Measurements from ENCODE around the gene DNAJC5. TPM values are rescaled to one million over a fixed set of nuclear protein-coding genes. Genes with fewer than 3 reads are reported as not detected.

The DNAJC5 gene
- total and polyA plus RNA-seq, 9 of the 15 experiments (the other 6 are each of a cell fraction or from before 2014, with no cell fraction given) = 0.95 to 42.8 (median 23.4) TPM

DNA sequence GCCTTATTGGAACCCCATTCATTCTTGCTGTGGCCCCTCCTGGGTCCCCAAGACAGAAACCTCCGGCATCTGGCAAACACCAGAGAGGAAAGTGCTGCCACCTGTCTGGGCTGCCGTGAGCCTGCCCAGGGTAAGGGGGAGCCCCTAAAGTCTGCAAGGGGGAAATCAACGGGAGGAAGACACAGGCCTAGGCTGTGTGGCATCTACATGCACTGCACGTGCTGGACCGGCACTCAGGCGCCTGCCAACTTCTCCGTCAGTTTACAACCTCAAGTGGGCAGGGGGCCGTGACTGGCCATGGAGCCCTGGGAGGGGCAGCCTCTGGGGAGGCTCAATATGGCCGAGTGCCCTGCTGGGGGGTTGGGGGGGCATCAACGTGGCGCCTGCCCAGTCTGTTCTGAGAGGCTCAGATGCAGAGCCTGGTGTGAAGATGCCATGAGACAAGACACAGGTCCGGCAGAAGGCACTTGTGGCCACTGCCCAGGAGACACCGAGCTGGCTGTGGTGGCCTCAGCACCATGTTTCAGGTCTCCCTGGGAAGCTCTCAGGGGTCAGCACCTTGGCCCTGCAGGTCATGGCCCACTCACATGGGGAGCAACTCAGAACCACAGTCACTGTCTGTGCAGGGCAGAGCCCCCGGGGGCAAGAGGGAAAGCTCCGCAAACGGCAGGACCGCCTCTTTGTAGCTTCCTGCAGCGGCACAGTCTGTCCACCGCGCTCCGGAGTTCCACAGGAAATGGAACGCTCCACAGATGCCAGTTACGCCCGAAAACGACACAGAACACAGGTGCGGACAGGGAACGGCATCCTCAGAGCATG lies 52.9 kb downstream of the DNAJC5 start:
- H3K36me3 ChIP-seq (ENCODE audit: control insufficient read depth, insufficient read depth, low read length) = peaks cover 65% of the 10 kb centered on the region; the same call in 2 of the 3 replicates
- intact Hi-C loops (cut with micrococcal nuclease) = no loop called here
- in situ Hi-C loops (cut with MboI) = no loop called here
- H3K4me3 ChIP-seq = no peak overlapping the region
- no peak overlapping the region for H2AFZ ChIP-seq (ENCODE audit: low read depth, low read length)
- no peak for ATAC-seq
- no peak overlapping the region for H3K4me2 ChIP-seq (ENCODE audit: insufficient read depth, low read length)
- no peak for FAIRE-seq
- peaks cover 67% of the 10 kb centered on the region for H4K20me1 ChIP-seq (replicated peaks; ENCODE audit: control insufficient read depth, insufficient read depth, low read length)
- H3K4me1 ChIP-seq (replicated peaks in 1 of 2; ENCODE audit: control insufficient read depth in 2 of 2, insufficient read depth in 2 of 2, low read length in 2 of 2) = peaks cover 19 to 92% of the 10 kb centered on the region in 2 experiments
- no TSS peak for BruUV-seq (replicated peaks)
- peak overlapping the region; percentile 75; the same call in 1 of the 3 replicates for H3K27ac ChIP-seq (ENCODE audit: extremely low read depth, low read depth, low read length)
- no peak for DNase-seq (ENCODE audit: extremely low read depth in 1 of 4, low spot score in 3 of 4)
- POLR2A ChIA-PET = interaction anchor here (0.6 kb wide), 1 partner anchor 1292 kb away, joined by 3 read pairs; no protein-coding TSS in a partner anchor
- peaks cover 23% of the 10 kb centered on the region for H3K9me1 ChIP-seq (ENCODE audit: control insufficient read depth, insufficient read depth, low read length)
- no peaks in the 10 kb centered on the region for H3K9me3 ChIP-seq (replicated peaks; ENCODE audit: control insufficient read depth, insufficient read depth, low read depth, low read length)
- H3K27me3 ChIP-seq (ENCODE audit: control insufficient read depth in 2 of 2, insufficient read depth in 2 of 2, low read length in 2 of 2) = no peaks in the 10 kb centered on the region
- peak overlapping the region in 1 of 2 experiments; percentile 77; a peak in 2 of 4 replicates for H3K9ac ChIP-seq (ENCODE audit: insufficient read depth in 1 of 2, low read depth in 2 of 2, low read length in 2 of 2)
- CTCF ChIA-PET (ENCODE audit: low intra/inter-chr PET ratio) = no interaction called here
- WGBS (ENCODE audit: insufficient coverage, low coverage, missing lambda C conversion rate) = 87% methylated on average over 24 of the region's 27 CpGs
- peaks cover 77% of the 10 kb centered on the region for H3K79me2 ChIP-seq (ENCODE audit: control insufficient read depth, insufficient read depth, low read length)
- TF ChIP-seq RBM22 (IDR thresholded peaks at IDR 0.05; ENCODE audit: low read depth, low read length, poor library complexity, severe bottlenecking) (peak; percentile 6), TEAD2 (tag; IDR thresholded peaks at IDR 0.05) (no peak), TEAD4 (IDR thresholded peaks at IDR 0.05; ENCODE audit: low read length) (no peak), TEAD4 (CRISPR knock-in tag; IDR thresholded peaks at IDR 0.05; ENCODE audit: borderline replicate concordance) (0 out of 2 replicates have a peak, but pooled peaks have one; percentile 47), POLR2G (IDR thresholded peaks at IDR 0.05; ENCODE audit: low read depth, low read length) (peak; percentile 26; the same call in 1 of the 2 replicates), IRF2 (CRISPR knock-in tag; IDR thresholded peaks at IDR 0.05) (no peak), SRSF1 (IDR thresholded peaks at IDR 0.05; ENCODE audit: low read depth, low read length) (no peak), ARID3B (CRISPR knock-in tag; IDR thresholded peaks at IDR 0.05; ENCODE audit: borderline replicate concordance) (no peak), SETDB1 (IDR thresholded peaks at IDR 0.05; ENCODE audit: low read length) (no peak), GTF2F1 (IDR thresholded peaks at IDR 0.05; ENCODE audit: low read depth, low read length) (no peak), ZNF23 (CRISPR knock-in tag; IDR thresholded peaks at IDR 0.05) (no peak), PHB2 (IDR thresholded peaks at IDR 0.05; ENCODE audit: low read depth) (no peak), RBM17 (IDR thresholded peaks at IDR 0.05; ENCODE audit: borderline replicate concordance, low read depth, low read length) (no peak), HSF4 (CRISPR knock-in tag; IDR thresholded peaks at IDR 0.05; ENCODE audit: borderline replicate concordance) (no peak), ZNF431 (CRISPR knock-in tag; IDR thresholded peaks at IDR 0.05) (no peak)
- TF ChIP-seq, protein P1, sequence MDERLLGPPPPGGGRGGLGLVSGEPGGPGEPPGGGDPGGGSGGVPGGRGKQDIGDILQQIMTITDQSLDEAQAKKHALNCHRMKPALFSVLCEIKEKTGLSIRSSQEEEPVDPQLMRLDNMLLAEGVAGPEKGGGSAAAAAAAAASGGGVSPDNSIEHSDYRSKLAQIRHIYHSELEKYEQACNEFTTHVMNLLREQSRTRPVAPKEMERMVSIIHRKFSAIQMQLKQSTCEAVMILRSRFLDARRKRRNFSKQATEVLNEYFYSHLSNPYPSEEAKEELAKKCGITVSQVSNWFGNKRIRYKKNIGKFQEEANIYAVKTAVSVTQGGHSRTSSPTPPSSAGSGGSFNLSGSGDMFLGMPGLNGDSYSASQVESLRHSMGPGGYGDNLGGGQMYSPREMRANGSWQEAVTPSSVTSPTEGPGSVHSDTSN (CRISPR knock-in tag; IDR thresholded peaks at IDR 0.05; ENCODE audit: low read depth) = no peak
- TF ChIP-seq, protein P1 (tag; conservative IDR thresholded peaks at IDR 0.05; ENCODE audit: low read depth) = no peak
